Smooth muscle cell (in vitro differentiated cells): ENCODE measurements around the gene RFX2. TPM values are rescaled to one million over a fixed set of nuclear protein-coding genes. Genes with fewer than 3 reads are reported as not detected.
A peak's percentile ranks its signal among the peaks of the same experiment; 100 is the strongest.

Experiments
- DNase-seq: peaks from one replicate; lab custom pipeline; 2025; ENCODE audit not compliant: unreplicated experiment; lab: John Stamatoyannopoulos, UW
- H2AFZ ChIP-seq: fragments of 200-600 bp; sonication (generic); 2 replicates; pipeline ENCODE4 v1.6.0; 2016; ENCODE audit warnings: antibody characterized with exemption, low read depth, mild to moderate bottlenecking
- H3F3A ChIP-seq: fragments of 200-600 bp; sonication (generic); 2 replicates; pipeline ENCODE4 v1.6.0; 2017; ENCODE audit warnings: antibody characterized with exemption, low read depth
- H3K27ac ChIP-seq: fragments of 200-600 bp; sonication (generic); 2 replicates; pipeline ENCODE4 v1.5.1; 2016; ENCODE audit warnings: low read depth, mild to moderate bottlenecking
- H3K27me3 ChIP-seq: fragments of 200-600 bp; sonication (generic); 2 replicates; pipeline ENCODE4 v1.6.1; 2016; ENCODE audit warnings: low read depth, mild to moderate bottlenecking
- H3K36me3 ChIP-seq: fragments of 200-600 bp; sonication (generic); 2 replicates; pipeline ENCODE4 v1.5.1; 2016; ENCODE audit warnings: low read depth
- H3K4me1 ChIP-seq: fragments of 200-600 bp; sonication (generic); 2 replicates; pipeline ENCODE4 v1.5.1; 2016; ENCODE audit warnings: low read depth
- H3K4me2 ChIP-seq: fragments of 200-600 bp; sonication (generic); 2 replicates; pipeline ENCODE4 v1.6.0; 2016; ENCODE audit warnings: mild to moderate bottlenecking
- H3K4me3 ChIP-seq: fragments of 200-600 bp; sonication (generic); 2 replicates; pipeline ENCODE4 v1.5.1; 2016; ENCODE audit warnings: mild to moderate bottlenecking
- H3K79me2 ChIP-seq: fragments of 200-600 bp; sonication (generic); 2 replicates; pipeline ENCODE4 v1.6.0; 2016; ENCODE audit warnings: low read depth, mild to moderate bottlenecking
- H3K9ac ChIP-seq: fragments of 200-600 bp; sonication (generic); 2 replicates; pipeline ENCODE4 v1.6.0; 2016; ENCODE audit warnings: low read depth
- H3K9me3 ChIP-seq: fragments of 200-600 bp; sonication (generic); replicated peaks from 2 replicates; pipeline ENCODE4 v1.5.1; 2016; ENCODE audit warnings: low read depth
- H4K20me1 ChIP-seq: fragments of 200-600 bp; sonication (generic); 2 replicates; pipeline ENCODE4 v1.6.0; 2016; ENCODE audit warnings: low read depth
- WGBS: methylation state at CpG from one replicate; pipeline ENCODE4 v1.1.7; 2016; ENCODE audit warnings: low lambda C conversion rate; 5-methylcytosine and 5-hydroxymethylcytosine counted together
- polyA plus RNA-seq: library from polyadenylated mRNA; unstranded; fragments of >200 nt; fragmentation: Nextera tagmentation; extraction: Ambion mirVana; gene quantifications from 2 replicates; pipeline ENCODE4 v1.2.1, GENCODE V29; 2016
- total RNA-seq: library from RNA; depleted of rRNA; stranded (reverse); fragments of >200 nt; gene quantifications from 2 replicates; pipeline ENCODE4 v1.2.3, GENCODE V29; 2014
- TF ChIP-seq, protein P1 (sequence below): fragments of 200-600 bp; sonication (generic); IDR thresholded peaks from 2 replicates; pipeline ENCODE4 v1.5.1; 2017; ENCODE audit warnings: borderline replicate concordance, mild to moderate bottlenecking, antibody characterized with exemption; ENCODE audit not compliant: insufficient read depth, poor library complexity, severe bottlenecking

The RFX2 gene
- total and polyA plus RNA-seq, 2 experiments from 2014 or later = 4.7 to 7.5 TPM

DNA sequence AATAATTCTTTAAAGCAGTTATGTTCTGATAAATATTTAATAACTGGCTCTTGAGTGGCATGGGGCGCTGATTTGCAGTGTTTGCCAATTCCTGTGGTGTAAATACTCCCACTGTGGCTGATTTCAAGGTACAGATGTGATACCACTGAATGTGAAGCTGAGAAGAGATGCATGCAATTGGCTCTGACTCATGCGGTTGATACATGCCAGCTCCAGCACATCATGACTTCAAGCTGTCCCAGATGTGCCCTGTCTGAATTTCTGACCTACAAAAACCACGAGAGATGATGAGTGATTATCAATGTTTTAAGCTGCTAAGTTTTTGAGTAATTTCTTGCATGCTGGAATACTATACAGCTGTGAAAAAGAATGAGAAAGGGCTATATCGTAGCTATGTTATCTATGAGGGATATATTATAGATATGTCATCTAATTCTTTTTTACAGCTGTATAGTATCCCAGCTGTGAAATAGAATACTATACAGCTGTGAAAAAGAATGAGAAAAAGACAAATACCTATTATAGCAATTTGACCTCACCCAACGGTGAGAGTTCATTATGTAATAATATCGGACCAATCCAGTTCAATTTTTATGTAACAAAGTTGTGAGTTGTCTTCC lies 17.5 kb upstream of the RFX2 start:
- TF ChIP-seq, protein P1, sequence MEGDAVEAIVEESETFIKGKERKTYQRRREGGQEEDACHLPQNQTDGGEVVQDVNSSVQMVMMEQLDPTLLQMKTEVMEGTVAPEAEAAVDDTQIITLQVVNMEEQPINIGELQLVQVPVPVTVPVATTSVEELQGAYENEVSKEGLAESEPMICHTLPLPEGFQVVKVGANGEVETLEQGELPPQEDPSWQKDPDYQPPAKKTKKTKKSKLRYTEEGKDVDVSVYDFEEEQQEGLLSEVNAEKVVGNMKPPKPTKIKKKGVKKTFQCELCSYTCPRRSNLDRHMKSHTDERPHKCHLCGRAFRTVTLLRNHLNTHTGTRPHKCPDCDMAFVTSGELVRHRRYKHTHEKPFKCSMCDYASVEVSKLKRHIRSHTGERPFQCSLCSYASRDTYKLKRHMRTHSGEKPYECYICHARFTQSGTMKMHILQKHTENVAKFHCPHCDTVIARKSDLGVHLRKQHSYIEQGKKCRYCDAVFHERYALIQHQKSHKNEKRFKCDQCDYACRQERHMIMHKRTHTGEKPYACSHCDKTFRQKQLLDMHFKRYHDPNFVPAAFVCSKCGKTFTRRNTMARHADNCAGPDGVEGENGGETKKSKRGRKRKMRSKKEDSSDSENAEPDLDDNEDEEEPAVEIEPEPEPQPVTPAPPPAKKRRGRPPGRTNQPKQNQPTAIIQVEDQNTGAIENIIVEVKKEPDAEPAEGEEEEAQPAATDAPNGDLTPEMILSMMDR = no peak
- no peak overlapping the region for H3K9ac ChIP-seq
- no peak overlapping the region for H3K4me2 ChIP-seq
- H3K36me3 ChIP-seq = no peaks in the 10 kb centered on the region
- H2AFZ ChIP-seq = no peak overlapping the region
- H3F3A ChIP-seq = no peaks in the 10 kb centered on the region
- H3K9me3 ChIP-seq = no peaks in the 10 kb centered on the region
- no peaks in the 10 kb centered on the region for H3K27me3 ChIP-seq
- H3K4me3 ChIP-seq = no peak overlapping the region
- no peaks in the 10 kb centered on the region for H4K20me1 ChIP-seq
- no peaks in the 10 kb centered on the region for H3K4me1 ChIP-seq
- no peaks in the 10 kb centered on the region for H3K79me2 ChIP-seq
- no peak overlapping the region for H3K27ac ChIP-seq
- 69% methylated on average over 6 of the region's 6 CpGs for WGBS
- no peak for DNase-seq

DNA sequence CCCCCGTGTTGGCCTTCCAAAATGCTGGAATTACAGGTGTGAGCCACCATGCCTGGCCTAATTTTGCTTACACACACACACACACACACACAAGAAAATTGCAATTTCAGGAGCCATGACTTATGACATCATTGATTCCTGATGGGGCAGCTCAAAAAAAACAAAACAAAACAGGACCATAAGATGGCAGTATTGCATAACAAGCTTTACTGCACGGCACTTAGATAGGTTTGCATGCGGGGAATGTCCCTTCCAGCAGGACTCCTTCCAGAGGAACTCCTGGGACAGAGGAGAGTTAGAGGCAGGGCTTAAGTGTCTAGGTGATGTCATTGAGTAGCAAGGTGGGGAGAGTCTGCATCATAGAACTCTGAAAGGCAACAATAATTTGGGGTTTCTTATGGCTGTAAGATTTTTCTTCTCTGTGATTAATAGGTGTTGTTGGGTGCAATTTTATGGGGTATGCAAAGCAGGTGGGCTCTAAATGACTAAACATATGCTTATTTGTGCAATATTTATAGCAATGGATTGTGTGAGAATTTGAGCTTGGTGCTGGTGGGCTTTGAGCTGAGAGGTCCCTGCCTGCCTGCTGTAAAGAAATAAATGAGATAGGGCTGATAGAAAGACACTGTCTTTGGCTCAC lies 16.2 kb upstream of the RFX2 start:
- Histone ChIP-seq H3K4me1 (no peaks in the 10 kb centered on the region), H4K20me1 (no peaks in the 10 kb centered on the region), H3K36me3 (no peaks in the 10 kb centered on the region), H3K27me3 (no peaks in the 10 kb centered on the region), H3K4me3 (no peak overlapping the region), H3F3A (no peaks in the 10 kb centered on the region), H3K9ac (no peak overlapping the region), H3K27ac (no peak overlapping the region), H3K79me2 (no peaks in the 10 kb centered on the region), H3K4me2 (no peak overlapping the region), H2AFZ (no peak overlapping the region), H3K9me3 (no peaks in the 10 kb centered on the region)
- 49% methylated on average over 3 of the region's 3 CpGs for WGBS
- TF ChIP-seq, protein P1 = peak; percentile 26
- DNase-seq = no peak

DNA sequence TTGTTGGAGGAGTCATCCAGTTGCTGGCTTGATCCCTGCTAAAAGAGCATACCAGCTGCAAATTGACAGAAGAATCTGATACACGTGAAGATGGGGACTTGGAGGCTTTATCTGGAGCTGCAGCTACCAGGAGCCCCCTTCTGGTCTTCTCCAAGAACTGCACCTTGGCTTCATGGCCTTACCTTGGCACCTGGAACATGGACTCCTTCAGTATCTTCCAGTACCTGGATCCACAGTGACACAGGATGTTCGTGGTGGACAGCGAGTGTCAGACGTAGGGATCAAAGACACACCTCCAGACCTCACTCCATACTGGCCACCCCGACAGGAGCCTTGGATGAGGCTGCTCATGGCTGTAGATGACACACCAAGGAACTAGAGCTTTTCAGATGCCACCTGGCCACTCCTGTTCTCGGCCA lies 15.3 kb upstream of the RFX2 start:
- Histone ChIP-seq H3K36me3 (no peaks in the 10 kb centered on the region), H3F3A (no peaks in the 10 kb centered on the region), H3K27me3 (no peaks in the 10 kb centered on the region), H2AFZ (no peak overlapping the region), H3K9ac (no peak overlapping the region), H3K4me3 (no peak overlapping the region), H3K4me2 (no peak overlapping the region), H4K20me1 (no peaks in the 10 kb centered on the region), H3K9me3 (no peaks in the 10 kb centered on the region), H3K27ac (no peak overlapping the region), H3K4me1 (no peaks in the 10 kb centered on the region), H3K79me2 (no peaks in the 10 kb centered on the region)
- TF ChIP-seq, protein P1 = peak; percentile 73
- 17% methylated on average over 6 of the region's 6 CpGs for WGBS
- no peak for DNase-seq

DNA sequence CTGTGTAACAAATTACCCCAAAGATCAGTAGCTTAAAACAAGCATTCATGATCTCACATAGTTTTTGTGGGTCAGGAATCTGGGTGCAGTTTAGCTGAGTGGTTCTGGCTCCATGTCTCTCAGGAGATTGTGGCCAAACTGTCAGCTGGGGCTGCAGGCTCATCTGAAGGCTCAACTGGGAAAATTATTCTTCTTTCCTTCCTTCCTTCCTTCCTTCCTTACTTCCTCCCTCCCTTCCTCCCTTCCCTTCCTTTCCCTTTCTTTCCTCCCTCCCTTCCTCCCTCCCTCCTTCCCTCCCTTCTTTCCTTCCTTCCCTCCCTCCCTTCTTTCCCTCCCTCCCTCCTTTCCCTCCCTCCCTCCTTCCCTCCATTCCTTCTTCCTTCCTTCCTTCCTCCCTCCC lies 8.7 kb upstream of the RFX2 start:
- no peak overlapping the region for H3K4me3 ChIP-seq
- TF ChIP-seq, protein P1 = no peak

More for the DNA sequence above, 8.7 kb upstream of the RFX2 start:
- no peak overlapping the region for H3K4me2 ChIP-seq
- H3K4me1 ChIP-seq = no peaks in the 10 kb centered on the region
- no peak for DNase-seq
- H3K36me3 ChIP-seq = no peaks in the 10 kb centered on the region
- H3K27me3 ChIP-seq = peaks cover 4% of the 10 kb centered on the region
- no peak overlapping the region for H3K9ac ChIP-seq
- H3F3A ChIP-seq = no peaks in the 10 kb centered on the region
- H3K79me2 ChIP-seq = no peaks in the 10 kb centered on the region
- H4K20me1 ChIP-seq = no peaks in the 10 kb centered on the region
- H2AFZ ChIP-seq = no peak overlapping the region
- H3K9me3 ChIP-seq = no peaks in the 10 kb centered on the region
- H3K27ac ChIP-seq = no peak overlapping the region
